Subcutaneous adipose tissue (tissue), 4 donors: ENCODE results near the gene CPNE8. TPM values are rescaled to one million over a fixed set of nuclear protein-coding genes. Genes with fewer than 3 reads are reported as not detected.

Experiments
- total RNA-seq, 4 donors: library from RNA; depleted of rRNA; stranded (reverse); fragments of >200 nt; gene quantifications; one replicate each; pipeline ENCODE4 v1.1.0, GENCODE V29; 2016
- TF ChIP-seq, protein P1 (sequence below): fragments of 450-650 bp; IDR thresholded peaks from one replicate; pipeline ENCODE4 v1.5.1; 2016; ENCODE audit warnings: low read depth, mild to moderate bottlenecking, control low read depth, antibody characterized with exemption, moderate library complexity

CPNE8 gene
- total RNA-seq, 4 donors from 2014 or later = 26.4 to 44.7 (median 37.7) TPM

DNA sequence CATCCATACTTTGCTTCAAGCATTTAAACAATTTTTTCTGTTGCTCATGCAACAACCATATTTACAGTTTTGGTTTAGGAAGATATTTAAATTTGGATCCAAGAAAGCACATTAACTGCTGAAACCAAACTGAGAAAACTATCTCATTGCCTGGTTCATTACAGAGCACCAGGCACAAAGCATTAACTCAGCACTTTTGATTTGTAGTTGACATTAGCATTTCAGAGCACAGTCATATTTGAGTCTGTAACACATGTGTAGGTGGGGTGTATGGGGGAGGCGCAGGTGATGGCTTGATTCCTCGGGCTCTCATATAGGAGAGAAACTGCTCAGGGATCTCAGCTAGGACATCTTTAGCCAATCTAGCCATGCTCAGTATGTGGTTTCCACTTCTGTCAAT lies 251.7 kb downstream of the CPNE8 start:
- TF ChIP-seq, protein P1, sequence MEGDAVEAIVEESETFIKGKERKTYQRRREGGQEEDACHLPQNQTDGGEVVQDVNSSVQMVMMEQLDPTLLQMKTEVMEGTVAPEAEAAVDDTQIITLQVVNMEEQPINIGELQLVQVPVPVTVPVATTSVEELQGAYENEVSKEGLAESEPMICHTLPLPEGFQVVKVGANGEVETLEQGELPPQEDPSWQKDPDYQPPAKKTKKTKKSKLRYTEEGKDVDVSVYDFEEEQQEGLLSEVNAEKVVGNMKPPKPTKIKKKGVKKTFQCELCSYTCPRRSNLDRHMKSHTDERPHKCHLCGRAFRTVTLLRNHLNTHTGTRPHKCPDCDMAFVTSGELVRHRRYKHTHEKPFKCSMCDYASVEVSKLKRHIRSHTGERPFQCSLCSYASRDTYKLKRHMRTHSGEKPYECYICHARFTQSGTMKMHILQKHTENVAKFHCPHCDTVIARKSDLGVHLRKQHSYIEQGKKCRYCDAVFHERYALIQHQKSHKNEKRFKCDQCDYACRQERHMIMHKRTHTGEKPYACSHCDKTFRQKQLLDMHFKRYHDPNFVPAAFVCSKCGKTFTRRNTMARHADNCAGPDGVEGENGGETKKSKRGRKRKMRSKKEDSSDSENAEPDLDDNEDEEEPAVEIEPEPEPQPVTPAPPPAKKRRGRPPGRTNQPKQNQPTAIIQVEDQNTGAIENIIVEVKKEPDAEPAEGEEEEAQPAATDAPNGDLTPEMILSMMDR = no peak

DNA sequence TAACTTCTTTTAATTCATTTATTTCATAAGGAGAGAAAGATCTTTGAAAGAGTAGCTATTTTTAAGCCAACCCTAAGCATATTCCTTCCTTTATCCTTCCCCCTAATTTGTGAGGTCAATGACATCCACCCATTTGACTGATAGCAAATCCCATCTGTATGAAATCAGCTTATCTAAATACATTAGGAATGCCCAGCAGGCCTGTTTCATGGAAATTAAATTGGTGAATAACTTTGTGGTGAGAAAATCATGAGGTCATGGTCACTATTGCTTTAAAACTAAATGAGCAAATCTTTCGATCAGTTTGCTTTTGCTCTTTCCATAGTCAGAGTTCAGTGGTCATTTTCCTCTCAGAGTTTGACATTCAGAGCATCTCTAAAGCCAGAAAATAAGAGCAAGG lies 256.6 kb downstream of the CPNE8 start:
- TF ChIP-seq, protein P1 = no peak

DNA sequence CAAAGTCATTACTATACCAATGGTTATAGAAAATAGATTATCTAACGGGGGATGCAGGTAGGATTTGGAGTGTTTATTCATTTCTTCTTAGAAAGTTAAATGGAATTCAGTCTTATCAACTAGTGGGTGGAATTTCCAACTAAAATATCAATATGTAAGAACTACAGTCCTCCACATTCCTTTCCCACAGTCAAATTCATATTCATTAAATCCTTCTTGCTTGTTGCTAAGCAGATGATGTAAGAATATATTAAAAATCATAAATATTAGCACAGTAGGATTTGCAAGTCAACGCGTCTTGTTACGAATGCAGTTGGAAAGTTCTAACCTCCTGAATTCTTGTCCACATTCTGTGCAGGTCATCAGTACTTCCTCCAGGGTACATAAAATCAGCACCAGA lies 259.2 kb downstream of the CPNE8 start:
- TF ChIP-seq, protein P1 = no peak

DNA sequence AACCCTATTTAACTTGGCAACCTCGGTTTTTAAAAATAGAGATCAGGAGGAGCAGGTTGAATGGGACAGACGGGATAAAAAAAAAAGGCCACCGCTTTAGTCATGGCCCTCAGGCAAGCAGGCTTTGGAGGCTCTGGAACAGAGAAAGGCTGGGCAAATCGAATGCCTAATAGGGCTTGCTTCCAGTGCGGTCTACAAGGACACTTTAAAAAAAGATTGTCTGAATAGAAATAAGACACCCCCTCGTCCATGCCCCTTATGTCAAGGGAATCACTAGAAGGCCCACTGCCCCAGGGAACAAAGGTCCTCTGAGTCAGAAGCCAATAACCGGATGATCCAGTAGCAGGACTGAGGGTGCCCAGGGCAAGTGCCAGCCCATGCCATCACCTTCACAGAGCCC lies 265.8 kb downstream of the CPNE8 start:
- TF ChIP-seq, protein P1 = no peak

DNA sequence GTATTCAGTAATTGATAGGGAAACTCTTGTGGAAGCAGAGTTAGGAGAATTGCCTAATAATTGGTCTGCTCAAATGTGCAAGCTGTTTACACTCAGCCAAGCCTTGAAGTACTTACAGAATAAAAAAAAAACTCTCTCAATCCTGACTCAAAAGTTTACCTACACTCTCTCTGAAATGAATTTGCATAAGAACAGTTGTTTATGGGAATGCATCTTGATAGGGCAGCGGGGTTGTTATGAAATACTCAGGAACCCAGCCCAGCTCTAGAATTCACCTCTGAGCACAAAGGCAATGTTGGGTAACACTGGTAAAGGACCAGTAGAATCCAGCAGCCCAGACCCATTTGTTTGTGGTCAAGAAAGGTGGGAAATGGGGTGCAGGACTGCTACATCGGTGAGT lies 267.0 kb downstream of the CPNE8 start:
- TF ChIP-seq, protein P1 = no peak

DNA sequence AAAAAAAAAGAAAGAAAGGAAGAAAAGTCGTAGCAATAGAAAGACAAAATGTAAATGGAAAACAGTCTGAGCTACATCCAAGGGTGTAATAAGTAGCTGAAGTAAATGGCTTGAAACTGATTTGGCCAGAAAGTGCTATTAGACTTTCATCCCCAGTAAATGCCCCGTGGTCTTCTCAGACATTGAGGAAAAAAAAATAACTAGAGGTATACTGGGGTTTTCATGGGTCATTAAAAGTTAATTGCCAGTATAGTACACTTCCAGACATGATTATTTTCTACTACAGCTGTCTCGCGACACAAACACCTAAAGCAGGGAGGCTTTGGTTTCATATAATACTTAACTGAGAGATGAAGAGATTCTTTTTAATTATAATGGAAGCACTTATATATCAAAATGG lies 271.9 kb downstream of the CPNE8 start:
- TF ChIP-seq, protein P1 = no peak

DNA sequence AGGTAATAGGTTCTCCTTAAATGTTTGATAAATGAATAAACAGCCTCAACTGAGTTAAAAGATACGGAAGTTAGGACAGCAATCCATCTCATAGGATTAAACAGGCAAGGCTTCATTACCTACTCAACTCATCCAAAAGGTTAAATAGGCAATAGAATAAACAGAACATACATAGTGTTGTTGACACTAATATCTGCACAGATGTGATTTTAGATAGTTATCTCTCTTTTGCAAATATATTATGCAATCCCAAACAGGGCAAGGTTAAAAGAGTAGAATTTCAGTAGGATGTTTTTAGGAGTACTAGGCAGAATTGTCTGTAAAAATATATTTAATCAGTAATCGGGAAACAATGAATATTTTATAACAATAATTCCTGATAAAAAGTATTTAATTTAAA lies 276.3 kb downstream of the CPNE8 start:
- TF ChIP-seq, protein P1 = no peak
